ENCODE data around the gene C8A.

GRCh38 chr1:56933161-56933560, 78.6 kb downstream of the C8A start:
- TF ChIP-seq CTCF (IDR thresholded peaks at IDR 0.05) (no peak), KAT7 (CRISPR knock-in tag; IDR thresholded peaks at IDR 0.05; ENCODE audit: borderline replicate concordance) (no peak), FOXJ3 (CRISPR knock-in tag; IDR thresholded peaks at IDR 0.05; ENCODE audit: borderline replicate concordance) (no peak), AFF4 (CRISPR knock-in tag; IDR thresholded peaks at IDR 0.05; ENCODE audit: borderline replicate concordance) (no peak), ATF2 (CRISPR knock-in tag; IDR thresholded peaks at IDR 0.05; ENCODE audit: borderline replicate concordance, low read depth) (no peak), ZNF416 (CRISPR knock-in tag; IDR thresholded peaks at IDR 0.05) (no peak), USF2 (CRISPR knock-in tag; IDR thresholded peaks at IDR 0.05) (no peak)
